GM19193 (cell line): ENCODE measurements around the gene MTA1.

Source experiments
- POLR2A ChIP-seq: IDR thresholded peaks from 4 replicates; pipeline ENCODE4 v1.6.1; 2011; ENCODE audit not compliant: insufficient read depth, insufficient read length; ENCODE audit errors: extremely low read depth

The MTA1 gene

DNA sequence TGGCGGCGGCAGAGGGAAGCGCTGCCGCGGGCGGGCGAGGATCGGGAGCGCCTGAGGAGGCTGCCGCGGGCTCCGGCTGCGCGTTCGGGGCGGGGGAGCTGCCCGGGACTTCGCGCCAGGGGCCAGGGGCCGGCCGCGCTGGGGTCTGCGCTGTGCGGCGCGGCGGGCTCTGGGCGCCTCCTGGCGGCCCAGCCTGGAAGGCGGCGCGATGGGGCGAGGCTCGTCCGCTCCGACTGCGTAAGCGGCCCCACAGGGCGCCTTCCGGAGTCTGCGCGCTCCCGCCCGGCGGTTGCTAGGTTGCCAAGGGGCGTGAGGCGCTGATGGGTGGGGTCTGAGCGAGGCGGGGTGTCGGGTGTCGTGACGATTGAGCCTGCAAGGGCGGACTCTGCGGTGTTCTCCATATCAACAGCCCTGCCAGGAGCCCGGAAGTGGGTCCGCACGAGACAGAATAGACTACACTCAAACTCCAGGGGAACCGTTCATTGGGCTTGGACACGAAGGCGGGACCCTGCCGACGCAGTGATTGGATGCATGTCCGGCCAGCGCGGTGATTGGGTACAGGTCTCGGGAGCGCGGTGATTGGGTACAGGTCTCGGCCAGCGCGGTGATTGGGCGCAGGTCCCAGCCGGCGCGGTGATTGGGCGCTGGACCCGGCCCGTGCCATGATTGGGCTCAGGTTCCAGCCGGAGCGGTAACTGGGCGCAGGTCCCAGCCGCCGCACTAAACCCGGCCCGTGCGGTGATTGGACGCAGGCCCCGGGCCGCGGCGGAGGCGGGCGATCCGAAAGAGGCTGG lies 71.1 kb downstream of the MTA1 start, which contains the start of gene TEDC1:
Gene TEDC1 (plus strand): TSS at position 675 of the 794 bp plus-strand sequence. CDS start 130 bp downstream, outside the sequence.
- TF ChIP-seq POLR2A = peak; percentile 77

- no peak for TF ChIP-seq POLR2A
Measured at GRCh38 chr14:105491366-105491973, 71.8 kb downstream of the MTA1 start.

DNA sequence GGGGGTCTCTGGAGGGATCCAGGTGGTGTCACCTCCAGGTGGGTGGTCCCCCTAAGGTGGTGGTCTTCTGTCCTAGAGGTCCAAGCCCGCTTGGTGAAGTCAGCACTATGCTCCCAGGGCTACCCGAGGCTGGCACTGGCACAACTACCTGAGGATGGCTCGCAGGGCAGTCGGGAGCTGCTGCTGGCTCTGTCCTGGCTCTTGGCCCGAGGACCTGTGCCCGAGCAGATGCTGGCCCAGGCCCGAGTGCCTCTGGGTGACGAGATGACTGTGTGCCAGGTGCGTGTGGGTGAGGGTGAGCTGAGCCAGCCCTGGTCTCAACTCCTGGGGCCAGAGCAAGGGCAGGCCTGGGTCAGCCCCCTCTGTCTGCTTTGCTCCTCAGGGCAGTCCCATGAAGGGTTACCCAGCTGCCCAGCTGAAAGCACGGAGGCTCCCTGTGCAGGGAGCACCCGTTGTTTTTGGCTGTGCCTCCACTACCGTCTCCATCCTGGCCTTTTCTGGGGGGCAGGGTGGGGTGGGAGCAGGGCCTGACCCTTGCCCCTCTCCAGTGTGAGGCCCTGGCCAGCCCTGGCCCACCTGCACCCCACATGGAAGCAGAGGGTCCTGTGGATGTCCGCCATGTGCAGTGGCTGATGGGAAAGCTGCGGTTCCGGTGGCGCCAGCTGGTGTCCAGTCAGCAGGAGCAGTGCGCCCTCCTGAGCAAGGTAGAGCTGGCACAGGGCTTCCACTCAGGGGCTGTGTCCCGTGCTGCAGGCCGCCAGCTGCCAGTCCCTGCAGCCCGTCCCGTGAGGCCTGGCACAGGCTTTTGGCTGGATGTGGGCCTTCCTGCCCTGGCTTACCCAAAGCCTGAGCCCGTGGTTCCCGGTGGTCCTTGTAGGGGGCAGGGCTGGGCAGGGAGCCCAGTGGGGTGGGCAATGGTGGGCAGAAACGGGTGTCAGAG lies 72.7 kb downstream of the MTA1 start:
- TF ChIP-seq POLR2A = no peak

DNA sequence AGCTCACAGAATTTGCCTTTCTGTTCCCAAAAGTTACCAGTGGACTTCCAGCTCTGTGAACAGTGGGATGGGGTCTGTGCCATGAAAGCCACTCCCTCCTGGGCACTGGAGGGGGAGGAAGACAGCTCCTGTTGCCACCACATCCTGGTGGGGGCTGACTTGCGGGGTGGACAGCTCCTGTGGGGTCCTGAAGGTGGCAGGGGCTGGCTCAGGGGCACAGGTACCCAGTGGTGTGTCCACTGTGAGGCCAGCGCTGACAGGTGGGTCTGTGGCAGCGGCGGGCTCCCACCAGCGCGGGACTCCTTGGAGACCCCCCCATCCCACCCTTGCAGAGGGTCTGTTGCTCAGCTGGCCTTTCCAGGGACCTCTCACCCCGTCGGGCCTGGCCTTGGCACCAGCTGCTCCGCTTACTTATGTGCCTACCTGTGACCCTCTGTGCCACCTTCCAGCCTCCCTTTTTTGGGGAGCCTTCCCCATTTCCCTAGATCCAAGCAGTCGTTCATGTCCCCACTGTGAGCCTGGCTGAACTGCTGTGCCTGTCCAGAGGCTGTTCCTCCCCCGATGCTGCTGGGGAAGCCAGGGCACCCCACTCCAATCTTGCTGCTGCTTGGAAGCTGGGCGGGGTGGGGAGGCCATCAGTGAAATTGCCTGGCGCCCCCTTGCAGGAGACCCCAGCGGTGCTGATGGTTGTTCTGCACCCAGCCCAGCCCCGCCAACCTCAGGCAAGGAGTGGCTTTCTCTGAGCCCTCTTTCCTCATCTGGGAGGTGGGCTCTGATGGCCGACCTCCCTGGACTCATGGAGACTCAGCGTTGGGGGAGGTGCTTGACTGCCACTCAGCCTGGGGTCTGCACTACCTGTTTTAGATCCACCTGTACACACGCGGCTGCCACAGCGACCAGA lies 73.6 kb downstream of the MTA1 start:
- no peak for TF ChIP-seq POLR2A

DNA sequence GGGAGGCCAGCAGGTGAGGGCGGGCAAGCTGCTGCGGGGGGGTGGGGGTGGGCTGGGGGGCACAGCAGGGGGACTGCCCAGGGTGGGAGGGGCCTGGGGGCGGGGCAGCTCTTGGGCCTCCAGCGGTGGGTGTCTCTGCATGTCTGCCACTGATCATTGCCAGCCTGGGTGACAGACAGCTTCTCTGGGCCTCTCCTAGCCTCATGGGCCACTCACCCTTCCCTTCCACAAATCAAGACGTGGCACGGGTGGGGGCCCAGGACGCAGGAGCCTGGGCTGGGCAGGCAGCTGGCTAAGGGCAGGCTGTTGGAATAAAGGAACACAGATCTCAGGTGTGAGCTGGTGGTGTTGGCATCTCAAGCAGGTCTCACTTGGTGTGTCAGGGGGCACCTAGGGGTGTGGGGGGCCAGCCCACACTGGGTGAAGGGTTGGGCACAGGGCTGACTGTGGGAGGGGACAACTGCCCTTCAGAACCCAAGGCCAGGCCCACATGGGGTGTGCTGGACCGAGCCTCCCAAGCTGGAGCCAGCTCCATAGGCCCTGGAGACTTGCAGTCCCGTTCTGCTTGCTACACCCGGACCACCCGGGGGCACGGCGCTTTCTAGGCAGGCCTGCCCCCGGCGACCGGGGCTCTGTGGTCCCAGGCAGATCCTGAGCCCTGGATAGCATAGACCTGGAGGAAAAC lies 74.4 kb downstream of the MTA1 start:
- TF ChIP-seq POLR2A = no peak

DNA sequence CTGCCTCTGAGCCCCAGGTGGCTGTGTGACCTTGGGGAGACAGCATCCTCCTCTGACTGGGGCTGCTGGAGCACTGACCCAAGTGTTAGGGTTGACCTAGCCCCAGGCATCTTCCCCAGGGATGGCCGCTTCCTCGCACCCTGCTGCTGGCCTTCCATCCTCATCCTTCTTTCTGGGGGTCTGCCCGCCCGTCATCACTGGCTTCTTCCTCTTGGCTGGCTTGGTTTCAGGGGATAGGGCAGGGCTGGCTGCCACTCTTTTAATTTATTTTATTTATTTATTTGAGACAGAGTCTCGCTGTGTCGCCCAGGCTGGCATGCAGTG lies 74.9 kb downstream of the MTA1 start:
- TF ChIP-seq POLR2A = no peak

- no peak for TF ChIP-seq POLR2A
Measured at GRCh38 chr14:105495101-105495989, 75.7 kb downstream of the MTA1 start.

DNA sequence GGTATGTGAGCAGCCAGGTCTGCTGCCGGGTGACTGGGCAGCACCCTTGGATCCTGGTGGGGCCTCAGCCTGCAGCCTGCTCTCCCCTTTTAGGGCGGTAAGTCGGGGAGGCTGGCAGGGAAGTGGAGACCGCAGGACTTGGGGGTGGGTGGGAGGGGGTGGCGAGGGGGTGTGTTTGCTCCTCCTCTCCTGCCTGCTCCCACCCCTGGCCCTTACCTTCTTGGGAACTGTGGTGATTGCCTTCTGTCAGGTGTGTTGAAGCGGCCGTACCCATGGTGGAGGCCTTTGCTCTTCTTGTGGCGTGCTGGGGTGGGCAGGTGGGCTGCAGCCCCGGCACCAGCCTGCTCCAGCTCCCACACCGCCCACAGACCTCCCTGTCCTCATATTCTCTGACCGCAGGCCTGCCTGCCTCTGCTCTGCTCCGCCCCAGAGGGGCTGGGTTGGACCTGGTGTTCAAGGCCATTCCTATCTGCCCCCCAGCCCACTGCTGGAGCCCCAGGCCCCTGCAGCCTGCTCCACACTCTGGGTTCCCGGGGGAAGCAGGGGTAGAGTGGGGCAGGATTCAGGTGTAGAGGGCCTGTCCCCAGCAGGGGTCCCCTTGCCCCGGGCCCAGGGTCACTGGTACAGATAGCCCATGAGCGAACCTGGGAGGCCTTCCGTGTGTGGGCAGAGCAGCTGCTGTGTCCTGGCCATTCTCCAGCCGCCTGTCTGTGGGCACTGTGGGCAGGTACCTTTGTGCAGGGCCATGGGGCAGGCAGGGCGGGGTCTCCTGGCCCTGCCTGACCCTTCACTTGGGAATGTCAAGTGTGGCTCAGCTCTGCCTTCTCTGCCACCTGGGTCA lies 76.6 kb downstream of the MTA1 start:
- TF ChIP-seq POLR2A = no peak

DNA sequence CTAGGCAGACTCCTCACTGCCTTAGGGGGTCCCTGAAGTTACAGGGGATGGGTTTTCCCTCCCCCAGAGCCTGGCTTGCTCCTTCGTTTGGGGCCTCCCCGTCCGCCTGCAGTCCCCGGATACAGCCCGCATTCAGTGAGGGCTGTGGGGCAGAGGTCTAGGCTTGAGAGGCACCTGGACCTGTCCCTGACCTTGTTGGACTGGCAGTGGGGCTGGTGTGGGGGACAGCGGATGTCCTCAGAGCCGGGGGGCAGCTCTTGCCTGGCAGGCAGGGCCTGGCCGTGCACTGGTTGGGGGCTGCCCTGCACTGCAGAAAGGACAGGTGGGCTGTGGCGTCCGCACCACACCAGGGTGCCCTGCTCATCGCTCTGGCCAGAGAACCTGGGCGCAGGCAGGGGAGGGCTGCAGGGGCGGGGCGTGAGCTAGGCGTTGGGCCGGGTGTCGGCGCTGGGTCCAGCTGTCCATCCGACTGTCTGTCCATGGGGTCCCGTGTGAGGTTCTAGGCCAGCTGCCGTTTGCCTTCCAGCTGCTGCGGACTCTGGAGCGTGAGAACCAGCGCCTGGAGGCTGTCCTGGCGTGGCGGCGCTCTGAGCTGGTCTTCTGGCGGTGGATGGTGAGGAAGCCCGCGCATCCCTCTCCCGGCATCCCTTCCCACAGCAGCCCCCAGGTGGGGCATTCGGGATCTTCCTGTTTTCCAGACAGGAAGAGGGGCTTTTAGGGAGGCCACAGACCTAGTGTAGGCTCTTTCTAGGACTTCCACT lies 77.4 kb downstream of the MTA1 start:
- TF ChIP-seq POLR2A = no peak

DNA sequence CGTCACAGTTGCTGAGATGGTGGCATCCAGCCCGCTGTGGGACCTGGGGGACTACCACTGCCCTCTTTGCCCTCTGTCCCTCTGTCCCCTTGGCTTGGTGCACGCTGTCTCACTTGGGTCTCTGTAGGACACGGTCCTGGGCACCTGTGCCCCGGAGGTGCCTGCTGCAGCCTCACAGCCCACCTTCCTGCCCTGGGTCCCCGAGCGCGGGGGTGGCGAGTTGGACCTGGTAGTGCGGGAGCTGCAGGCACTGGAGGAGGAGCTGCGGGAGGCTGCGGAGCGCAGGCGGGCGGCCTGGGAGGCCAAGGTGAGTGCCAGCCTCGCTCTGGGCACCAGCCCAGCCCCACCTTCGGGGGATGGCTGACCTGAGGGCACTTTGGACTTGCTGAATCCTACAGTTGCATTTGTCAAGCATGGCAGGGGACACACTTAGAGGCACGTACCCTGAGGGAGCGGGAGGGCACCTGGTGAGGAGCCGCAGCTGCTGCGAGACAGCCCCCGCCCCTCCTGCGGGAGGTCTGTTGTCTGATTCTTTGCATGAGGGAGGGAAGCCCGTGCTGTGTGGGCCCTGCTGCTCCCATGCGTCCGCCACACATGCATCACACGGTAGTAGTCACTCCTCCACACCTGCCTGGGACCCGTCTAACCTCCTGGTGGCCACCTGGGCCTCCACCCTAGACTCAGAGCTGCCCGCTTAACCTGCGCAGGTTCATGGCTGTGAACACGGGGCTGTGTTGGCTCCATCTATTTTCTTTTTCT lies 78.2 kb downstream of the MTA1 start:
- TF ChIP-seq POLR2A = no peak
